Panc1 (cell line): ENCODE data around the gene IFNE. TPM values are rescaled to one million over a fixed set of nuclear protein-coding genes. Genes with fewer than 3 reads are reported as not detected.
"Not testable (repeated sequence)": the region's sequence is repeated elsewhere in the genome, so short reads cannot be mapped to it uniquely, and the experiment has no call there.

Experiments used
- ATAC-seq: fragments of 200-7000 bp; cut with Tn5 transposase; 2 replicates; pipeline ENCODE4 v1.9.1; 2020; ENCODE audit warnings: mild to moderate bottlenecking, moderate library complexity
- BruUV-seq: library from RNA; stranded (reverse); fragments of 400-500 nt; replicated peaks from 2 replicates; lab custom pipeline; 2021; lab: Mats Ljungman, UMichigan
- CTCF ChIA-PET: fragments of 300-600 bp; sonication (Branson Sonifier 250); formaldehyde crosslinking; loops from one replicate; lab custom pipeline; 2022; ENCODE audit warnings: antibody characterized with exemption; lab: Charles Lee
- POLR2A ChIA-PET: fragments of 300-600 bp; sonication (Branson Sonifier 250); formaldehyde crosslinking; loops from one replicate; lab custom pipeline; 2022; ENCODE audit warnings: antibody characterized with exemption; lab: Charles Lee
- DNase-seq: peaks from one replicate; pipeline ENCODE4 v3.0.0-alpha.2; 2010; ENCODE audit warnings: low read depth, low spot score
- H3K27ac ChIP-seq: 2 replicates; pipeline ENCODE4 v1.5.1; 2011; ENCODE audit warnings: mild to moderate bottlenecking, low read length, inconsistent platforms
- H3K27me3 ChIP-seq: fragments of 200-500 bp; sonication (Bioruptor generic); 2 replicates; pipeline ENCODE4 v1.6.0; 2014; ENCODE audit warnings: low read length, inconsistent platforms; ENCODE audit not compliant: control insufficient read depth, insufficient read depth
- H3K36me3 ChIP-seq: fragments of 200-500 bp; sonication (Bioruptor generic); 2 replicates; pipeline ENCODE4 v1.5.1; 2014; ENCODE audit warnings: inconsistent platforms, mild to moderate bottlenecking, low read length, moderate library complexity; ENCODE audit not compliant: control insufficient read depth, insufficient read depth
- H3K4me1 ChIP-seq: 2 replicates; pipeline ENCODE4 v1.5.1; 2011; ENCODE audit warnings: inconsistent platforms, mild to moderate bottlenecking, low read length, moderate library complexity; ENCODE audit not compliant: control insufficient read depth, insufficient read depth
- H3K4me3 ChIP-seq, 2 experiments: 2 replicates each; pipeline ENCODE4 v1.5.1; 2011 to 2012; ENCODE audit warnings: low read depth in 2 of 2, low read length in 2 of 2, mild to moderate bottlenecking in 2 of 2, inconsistent platforms in 1 of 2, moderate library complexity in 1 of 2
- H3K9me3 ChIP-seq: fragments of 200-500 bp; sonication (Bioruptor generic); 2 replicates; pipeline ENCODE4 v1.5.1; 2014; ENCODE audit warnings: low read depth, mild to moderate bottlenecking, inconsistent platforms, low read length, moderate library complexity; ENCODE audit not compliant: control insufficient read depth, insufficient read depth
- CTCF ChIP-seq: fragments of 450-650 bp; IDR thresholded peaks from 2 replicates; pipeline ENCODE4 v1.5.1; 2017; ENCODE audit warnings: mild to moderate bottlenecking
- POLR2AphosphoS5 ChIP-seq: IDR thresholded peaks from 2 replicates; pipeline ENCODE4 v1.6.1; 2012; ENCODE audit warnings: mild to moderate bottlenecking, low read depth, low read length, moderate library complexity
- REST ChIP-seq, 2 experiments: IDR thresholded peaks; 2 replicates each; pipeline ENCODE4 v1.6.1; 2011 to 2012; ENCODE audit warnings: low read depth in 2 of 2, control low read depth in 1 of 2, low read length in 1 of 2, mild to moderate bottlenecking in 1 of 2, moderate library complexity in 1 of 2; ENCODE audit not compliant: insufficient read depth in 1 of 2
- SIN3A ChIP-seq: IDR thresholded peaks from 2 replicates; pipeline ENCODE4 v1.6.1; 2012; ENCODE audit warnings: low read depth, mild to moderate bottlenecking, low read length, moderate library complexity, borderline replicate concordance; ENCODE audit not compliant: insufficient read depth
- TCF7L2 ChIP-seq: IDR thresholded peaks from 2 replicates; pipeline ENCODE4 v1.6.1; 2011; ENCODE audit warnings: mild to moderate bottlenecking, low read depth, low read length, inconsistent platforms
- in situ Hi-C: cut with HindIII; loops from 2 replicates; pipeline ENCODE4 v1.10.0; 2016; ENCODE audit warnings: low sequenced_read_pairs, low pct_unique_long_range_greater_than_20kb
- intact Hi-C: fragments of 100-400 bp; cut with micrococcal nuclease; formaldehyde crosslinking; loops from one replicate; pipeline ENCODE4 v1.10.0; 2022; ENCODE audit not compliant: unreplicated experiment
- total RNA-seq: library from RNA; stranded (reverse); gene quantifications from one replicate; pipeline ENCODE4 v1.2.1, GENCODE V29; 2021; ENCODE audit not compliant: unreplicated experiment

IFNE gene
- total RNA-seq, 1 experiment from 2014 or later = 0.44 TPM

DNA sequence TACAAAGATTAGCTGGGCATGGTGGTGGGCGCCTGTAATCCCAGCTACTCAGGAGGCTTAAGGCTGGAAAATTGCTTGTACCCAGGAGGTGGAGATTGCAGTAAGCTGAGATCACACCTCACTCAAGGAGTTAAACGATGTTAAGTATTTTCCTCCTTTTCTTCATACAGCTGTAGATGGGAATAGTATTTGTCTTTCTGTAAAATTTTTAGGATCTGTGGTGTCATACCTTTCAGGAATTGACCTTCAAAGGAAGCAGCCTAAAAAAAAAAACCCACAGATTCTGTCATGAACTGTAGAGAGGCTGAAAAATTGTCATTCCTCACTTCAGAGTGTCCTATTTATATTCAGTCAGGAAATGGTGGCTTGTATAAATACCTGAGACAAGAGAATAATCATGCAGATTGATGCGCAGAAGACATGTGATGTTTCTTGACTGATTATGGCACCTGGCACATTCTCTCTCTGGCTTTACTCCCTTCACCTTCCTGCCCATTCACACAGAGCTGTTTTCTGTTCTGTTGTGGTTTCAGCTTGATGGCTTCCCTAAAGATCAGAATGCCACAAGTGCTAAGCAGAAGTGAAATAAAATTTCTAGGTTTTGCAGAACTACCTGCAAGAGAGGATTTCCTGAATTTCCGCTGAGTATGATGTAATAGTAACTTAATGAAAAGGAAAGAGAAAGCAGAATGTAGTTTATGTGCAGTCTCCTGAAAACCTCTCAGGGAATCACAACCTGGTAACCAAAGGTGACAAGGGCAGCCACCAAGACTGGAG, 38.1 kb downstream of the IFNE start:
- no peak for ATAC-seq
- POLR2A ChIA-PET = no interaction called here

DNA sequence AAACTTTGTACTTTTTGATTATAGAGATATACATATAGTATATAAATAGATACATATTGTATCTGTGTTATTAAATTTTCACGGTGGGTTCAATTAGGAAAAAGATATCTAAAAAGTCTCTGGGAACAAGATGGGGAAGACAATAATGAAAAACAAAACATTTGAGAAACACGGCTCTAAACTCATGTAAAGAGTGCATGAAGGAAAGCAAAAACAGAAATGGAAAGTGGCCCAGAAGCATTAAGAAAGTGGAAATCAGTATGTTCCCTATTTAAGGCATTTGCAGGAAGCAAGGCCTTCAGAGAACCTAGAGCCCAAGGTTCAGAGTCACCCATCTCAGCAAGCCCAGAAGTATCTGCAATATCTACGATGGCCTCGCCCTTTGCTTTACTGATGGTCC, 42.0 kb downstream of the IFNE start, which contains the start of gene IFNA1:
IFNA1 (plus strand) TSS at position 301 of the 400 bp plus-strand sequence; CDS start at position 370, 69 bp downstream.
- in situ Hi-C loops = no loop called here
- no TSS peak for BruUV-seq
- no peak within 1 kb of the TSS for H3K27ac ChIP-seq
- ChIA-PET CTCF (no interaction called here), POLR2A (no interaction called here)
- ATAC-seq = no peak
- H3K4me3 ChIP-seq = no peak within 1 kb of the TSS
- DNase-seq = no peak
- TF ChIP-seq CTCF = no peak
- TF ChIP-seq SIN3A = no peak
- no peak for TF ChIP-seq REST (IDR thresholded peaks at IDR 0.05; ENCODE audit: insufficient read depth in 1 of 2, low read depth in 2 of 2, low read length in 1 of 2)
- TF ChIP-seq TCF7L2 = no peak
- H3K27me3 ChIP-seq = no peaks in the 10 kb centered on the region
- H3K36me3 ChIP-seq = no peaks in the 10 kb centered on the region
- intact Hi-C loops = no loop called here
- no peaks in the 10 kb centered on the region for H3K4me1 ChIP-seq
- no peaks in the 10 kb centered on the region for H3K9me3 ChIP-seq

More for the DNA sequence above, 38.1 kb downstream of the IFNE start:
- no peak for TF ChIP-seq TCF7L2
- TF ChIP-seq CTCF = no peak
- no peak for TF ChIP-seq POLR2AphosphoS5
- TF ChIP-seq REST (IDR thresholded peaks at IDR 0.05; ENCODE audit: insufficient read depth in 1 of 2, low read depth in 2 of 2, low read length in 1 of 2) = no peak
- no peak for TF ChIP-seq SIN3A
- Histone ChIP-seq H3K4me3 (no peak overlapping the region), H3K27me3 (no peaks in the 10 kb centered on the region), H3K27ac (no peak overlapping the region), H3K4me1 (no peaks in the 10 kb centered on the region), H3K36me3 (no peaks in the 10 kb centered on the region), H3K9me3 (no peaks in the 10 kb centered on the region)
- BruUV-seq = no TSS peak
- CTCF ChIA-PET = no interaction called here
- DNase-seq = no peak
- in situ Hi-C loops (no loop called here), intact Hi-C loops (no loop called here)

DNA sequence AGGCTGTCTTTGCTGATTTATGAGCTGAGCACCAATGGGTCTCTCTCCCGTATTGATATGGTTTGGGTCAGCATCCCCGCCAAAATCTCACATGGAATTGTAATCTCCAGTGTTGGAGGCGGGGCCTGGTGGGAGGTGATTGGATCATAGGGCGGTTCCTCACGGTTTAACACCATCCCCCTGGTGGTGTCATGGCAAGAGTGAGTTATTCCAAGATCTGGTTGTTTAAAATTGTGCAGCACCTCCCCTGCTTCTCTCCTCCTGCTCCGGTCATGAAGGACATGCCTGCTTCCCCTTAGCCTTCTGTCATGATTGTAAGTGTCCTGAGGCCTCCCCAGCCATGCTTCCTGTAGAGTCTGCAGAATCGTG, 47.1 kb downstream of the IFNE start:
- CTCF ChIA-PET, POLR2A ChIA-PET: not testable (repeated sequence)

More for the DNA sequence above, 47.1 kb downstream of the IFNE start:
- BruUV-seq, in situ Hi-C loops, H3K9me3 ChIP-seq, H3K4me3 ChIP-seq, intact Hi-C loops, H3K27me3 ChIP-seq, H3K4me1 ChIP-seq, DNase-seq, H3K36me3 ChIP-seq, H3K27ac ChIP-seq, ATAC-seq: not testable (repeated sequence)
